Measurements from ENCODE around the gene AANAT. TPM values are rescaled to one million over a fixed set of nuclear protein-coding genes. Genes with fewer than 3 reads are reported as not detected.

AANAT gene
- total and polyA plus RNA-seq, 2 donors (not counting 3 experiments of a cell fraction or from before 2014, with no cell fraction given) = not detected

- Histone ChIP-seq H3K9me1 (replicated peaks; ENCODE audit: control insufficient read depth, extremely low read depth, insufficient read depth, low read length) (no peaks in the 10 kb centered on the region), H3K27me3 (ENCODE audit: control insufficient read depth in 2 of 2, insufficient read depth in 2 of 2, low read length in 2 of 2) (no peaks in the 10 kb centered on the region), H3K79me2 (ENCODE audit: control insufficient read depth, insufficient read depth, low read length) (no peaks in the 10 kb centered on the region), H3K36me3 (ENCODE audit: control insufficient read depth in 2 of 2, extremely low read depth in 1 of 2, insufficient read depth in 2 of 2, low read length in 2 of 2) (no peaks in the 10 kb centered on the region), H3K4me1 (ENCODE audit: control insufficient read depth, extremely low read depth, insufficient read depth, low read length) (peaks cover 12% of the 10 kb centered on the region), H3K4me3 (replicated peaks in 1 of 3; ENCODE audit: insufficient read depth in 1 of 3, low read depth in 1 of 3, low read length in 3 of 3) (no peak overlapping the region), H3K27ac (ENCODE audit: insufficient read depth, low read depth, low read length) (peak overlapping the region; percentile 21), H2AFZ (ENCODE audit: low read depth, low read length) (peak overlapping the region; percentile 26), H3K9ac (replicated peaks; ENCODE audit: extremely low read depth, insufficient read depth, low read length) (no peak overlapping the region), H4K20me1 (replicated peaks; ENCODE audit: control insufficient read depth, extremely low read depth, insufficient read depth, low read length) (no peaks in the 10 kb centered on the region), H3K4me2 (ENCODE audit: insufficient read depth, low read length) (no peak overlapping the region), H3K9me3 (replicated peaks; ENCODE audit: control insufficient read depth, insufficient read depth, low read length) (no peaks in the 10 kb centered on the region)
- dilution Hi-C loops (cut with MboI; ENCODE audit: extremely low pct_ligation_motif_present, low sequenced_read_pairs) (no loop called here), intact Hi-C loops (cut with micrococcal nuclease) (loop anchor here (1.0 kb wide), 2 partner anchors 8 to 13 kb away; no protein-coding TSS in a partner anchor)
- TF ChIP-seq FOS (IDR thresholded peaks at IDR 0.05; ENCODE audit: borderline replicate concordance, insufficient read depth, low read length) (no peak), POLR2AphosphoS5 (IDR thresholded peaks at IDR 0.05; ENCODE audit: insufficient read depth, low read depth, low read length) (peak; percentile 23), GATA2 (IDR thresholded peaks at IDR 0.05; ENCODE audit: insufficient read depth, insufficient read length, low read depth, low read length) (no peak)
- TF ChIP-seq, protein P1, sequence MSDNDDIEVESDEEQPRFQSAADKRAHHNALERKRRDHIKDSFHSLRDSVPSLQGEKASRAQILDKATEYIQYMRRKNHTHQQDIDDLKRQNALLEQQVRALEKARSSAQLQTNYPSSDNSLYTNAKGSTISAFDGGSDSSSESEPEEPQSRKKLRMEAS (IDR thresholded peaks at IDR 0.05; ENCODE audit: insufficient read depth, insufficient read length) = peak; percentile 24
- peak; percentile 91 for FAIRE-seq
- ChIA-PET CTCF (interaction anchor here (1.1 to 1.4 kb wide), 4 partner anchors 12 to 88 kb away, joined by 3 to 6 read pairs (median 4); no protein-coding TSS in a partner anchor), POLR2A (interaction anchor here (1.2 kb wide), 1 partner anchor 17 kb away, joined by 3 read pairs; no protein-coding TSS in a partner anchor)
- no TSS peak for BruUV-seq (replicated peaks)
- peak; percentile 44 for DNase-seq (ENCODE audit: low read depth, low spot score)
Observed at GRCh38 chr17:76485569-76485968, 18.2 kb downstream of the AANAT start.

DNA sequence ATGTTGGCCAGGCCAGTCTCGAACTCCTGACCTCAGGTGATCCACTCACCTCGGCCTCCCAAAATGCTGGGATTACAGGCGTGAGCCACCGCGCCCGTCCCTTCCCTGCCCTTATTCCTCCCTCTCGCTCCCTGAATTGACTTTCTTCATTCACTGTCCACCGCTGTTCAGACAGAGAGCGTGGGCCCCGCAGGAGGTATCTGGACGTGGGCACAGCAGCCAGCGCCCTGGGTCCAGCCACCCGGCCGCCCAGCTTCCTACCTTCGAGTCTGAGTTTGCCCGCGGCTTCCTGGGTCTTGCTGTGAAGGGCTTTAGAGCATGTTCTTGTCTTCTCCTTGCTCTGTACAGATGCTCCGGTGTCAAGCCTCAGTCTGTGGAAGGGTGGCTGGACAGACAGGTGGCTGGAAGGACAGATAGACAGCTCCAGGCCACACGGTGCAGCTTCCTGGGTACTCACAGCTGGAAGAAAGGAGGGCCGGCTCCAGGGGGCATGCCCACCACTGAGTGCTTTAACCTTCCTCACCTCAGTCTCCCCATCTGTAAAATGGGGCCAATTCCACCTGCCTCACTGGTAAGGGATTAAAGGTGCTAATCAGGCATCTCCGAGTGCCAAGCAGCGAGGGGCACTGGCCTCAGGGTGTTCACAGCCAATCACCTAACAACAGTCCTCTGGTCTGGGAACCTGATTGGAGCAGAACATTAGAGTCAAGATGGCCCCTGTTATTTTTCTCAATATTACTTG lies 20.2 kb downstream of the AANAT start:
- H3K36me3 ChIP-seq (ENCODE audit: control insufficient read depth in 2 of 2, extremely low read depth in 1 of 2, insufficient read depth in 2 of 2, low read length in 2 of 2) = no peaks in the 10 kb centered on the region
- FAIRE-seq (no peak), DNase-seq (ENCODE audit: low read depth, low spot score) (no peak)
- intact Hi-C loops (cut with micrococcal nuclease) (no loop called here), dilution Hi-C loops (cut with MboI; ENCODE audit: extremely low pct_ligation_motif_present, low sequenced_read_pairs) (no loop called here)
- no peak overlapping the region for H3K9ac ChIP-seq (replicated peaks; ENCODE audit: extremely low read depth, insufficient read depth, low read length)
- no peak overlapping the region for H2AFZ ChIP-seq (ENCODE audit: low read depth, low read length)
- no peak overlapping the region for H3K4me3 ChIP-seq (replicated peaks in 1 of 3; ENCODE audit: insufficient read depth in 1 of 3, low read depth in 1 of 3, low read length in 3 of 3)
- BruUV-seq (replicated peaks) = no TSS peak
- H3K9me3 ChIP-seq (replicated peaks; ENCODE audit: control insufficient read depth, insufficient read depth, low read length) = no peaks in the 10 kb centered on the region
- TF ChIP-seq GATA2 (IDR thresholded peaks at IDR 0.05; ENCODE audit: insufficient read depth, insufficient read length, low read depth, low read length) (no peak), EZH2 (IDR thresholded peaks at IDR 0.05; ENCODE audit: borderline replicate concordance, low read depth, low read length, severe bottlenecking) (no peak), CTCF (IDR thresholded peaks at IDR 0.05; ENCODE audit: extremely low read depth in 1 of 2, insufficient read depth in 1 of 2, low read depth in 1 of 2, low read length in 2 of 2) (no peak), FOS (IDR thresholded peaks at IDR 0.05; ENCODE audit: borderline replicate concordance, insufficient read depth, low read length) (no peak), POLR2A (IDR thresholded peaks at IDR 0.05; ENCODE audit: low read depth, low read length) (no peak), POLR2AphosphoS5 (IDR thresholded peaks at IDR 0.05; ENCODE audit: insufficient read depth, low read depth, low read length) (no peak), MYC (IDR thresholded peaks at IDR 0.05; ENCODE audit: low read depth, low read length) (no peak), JUN (IDR thresholded peaks at IDR 0.05; ENCODE audit: borderline replicate concordance, insufficient read depth, insufficient read length, low read depth) (no peak)
- TF ChIP-seq, protein P1 (IDR thresholded peaks at IDR 0.05; ENCODE audit: insufficient read depth, insufficient read length) = no peak
- ChIA-PET CTCF (interaction anchor here (0.7 kb wide), 1 partner anchor 185 kb away, joined by 3 read pairs; no protein-coding TSS in a partner anchor), POLR2A (no interaction called here)
- H3K9me1 ChIP-seq (replicated peaks; ENCODE audit: control insufficient read depth, extremely low read depth, insufficient read depth, low read length) = no peaks in the 10 kb centered on the region
- H4K20me1 ChIP-seq (replicated peaks; ENCODE audit: control insufficient read depth, extremely low read depth, insufficient read depth, low read length) = no peaks in the 10 kb centered on the region
- H3K4me2 ChIP-seq (ENCODE audit: insufficient read depth, low read length) = no peak overlapping the region
- H3K27ac ChIP-seq (ENCODE audit: insufficient read depth, low read depth, low read length) = no peak overlapping the region
- H3K27me3 ChIP-seq (ENCODE audit: control insufficient read depth in 2 of 2, insufficient read depth in 2 of 2, low read length in 2 of 2) = no peaks in the 10 kb centered on the region
- no peaks in the 10 kb centered on the region for H3K79me2 ChIP-seq (ENCODE audit: control insufficient read depth, insufficient read depth, low read length)
- H3K4me1 ChIP-seq (ENCODE audit: control insufficient read depth, extremely low read depth, insufficient read depth, low read length) = peaks cover 17% of the 10 kb centered on the region

All from endothelial cell of umbilical vein (primary cell).